GM12892 (cell line): ENCODE results near the gene GSTO2.
A peak's percentile ranks its signal among the peaks of the same experiment; 100 is the strongest.
"Not testable (repeated sequence)": the region's sequence is repeated elsewhere in the genome, so short reads cannot be mapped to it uniquely, and the experiment has no call there.

Experiments
- DNase-seq: peaks from one replicate; pipeline ENCODE4 v3.0.0; 2011; ENCODE audit not compliant: insufficient read length
- FAIRE-seq: peaks from 2 replicates; lab custom pipeline; 2011; peaks lifted over from hg19 to GRCh38; lab: Jason Lieb, UNC
- POLR2A ChIP-seq: IDR thresholded peaks from 2 replicates; pipeline ENCODE4 v1.6.1; 2011; ENCODE audit warnings: low read depth, low read length, control low read depth
- POLR2AphosphoS5 ChIP-seq: IDR thresholded peaks from 2 replicates; pipeline ENCODE4 v1.6.1; 2011; ENCODE audit warnings: low read depth, low read length, control low read depth
- TAF1 ChIP-seq: IDR thresholded peaks from 2 replicates; pipeline ENCODE4 v1.6.1; 2011; ENCODE audit warnings: low read depth, mild to moderate bottlenecking, control low read depth, low read length, borderline replicate concordance

The GSTO2 gene

DNA sequence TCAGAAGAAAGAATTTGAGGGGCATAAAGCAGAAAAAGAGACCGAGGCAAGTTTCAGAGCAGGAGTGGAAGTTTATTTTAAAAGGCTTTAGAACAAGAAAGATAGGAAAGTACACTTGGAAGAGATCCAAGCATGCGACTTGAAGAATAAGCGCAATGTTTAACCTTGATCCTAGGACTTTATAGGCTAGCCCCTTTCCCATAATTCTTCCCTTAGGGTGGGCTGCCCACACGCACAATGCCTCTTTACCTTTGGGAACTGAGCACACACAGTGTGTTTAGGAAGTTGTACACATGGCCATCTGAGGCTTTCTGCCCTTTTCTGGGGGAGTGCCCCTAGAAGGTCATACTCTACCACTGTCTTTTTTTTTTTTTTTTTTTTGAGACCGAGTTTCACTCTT lies 25.5 kb upstream of the GSTO2 start:
- TF ChIP-seq POLR2A (no peak), TAF1 (no peak), POLR2AphosphoS5 (no peak)
- FAIRE-seq = no peak
- no peak for DNase-seq

DNA sequence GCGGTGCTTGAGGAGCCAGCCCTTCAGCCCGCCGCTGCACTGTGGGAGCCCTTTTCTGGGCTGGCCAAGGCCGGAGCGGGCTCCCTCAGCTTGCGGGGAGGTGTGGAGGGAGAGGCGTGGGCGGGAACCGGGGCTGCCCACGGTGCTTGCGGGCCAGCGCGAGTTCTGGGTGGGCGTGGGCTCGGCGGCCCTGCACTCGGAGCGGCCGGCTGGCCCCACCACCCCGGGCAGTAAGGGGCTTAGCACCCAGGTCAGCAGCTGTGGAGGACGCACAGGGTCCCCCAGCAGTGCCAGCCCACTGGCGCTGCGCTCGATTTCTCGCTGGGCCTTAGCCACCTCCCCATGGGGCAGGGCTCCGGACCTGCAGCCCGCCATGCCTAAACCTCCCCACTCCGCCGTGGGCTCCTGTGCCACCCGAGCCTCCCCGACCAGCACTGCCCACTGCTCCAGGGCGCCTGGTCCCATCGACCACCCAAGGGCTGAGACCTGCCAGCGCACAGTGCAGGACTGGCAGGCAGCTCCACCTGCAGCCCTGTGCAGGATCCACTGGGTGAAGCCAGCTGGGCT lies 23.8 kb upstream of the GSTO2 start:
- DNase-seq = no peak
- TF ChIP-seq TAF1 = no peak
- TF ChIP-seq POLR2AphosphoS5 = no peak
- TF ChIP-seq POLR2A = no peak
- no peak for FAIRE-seq

DNA sequence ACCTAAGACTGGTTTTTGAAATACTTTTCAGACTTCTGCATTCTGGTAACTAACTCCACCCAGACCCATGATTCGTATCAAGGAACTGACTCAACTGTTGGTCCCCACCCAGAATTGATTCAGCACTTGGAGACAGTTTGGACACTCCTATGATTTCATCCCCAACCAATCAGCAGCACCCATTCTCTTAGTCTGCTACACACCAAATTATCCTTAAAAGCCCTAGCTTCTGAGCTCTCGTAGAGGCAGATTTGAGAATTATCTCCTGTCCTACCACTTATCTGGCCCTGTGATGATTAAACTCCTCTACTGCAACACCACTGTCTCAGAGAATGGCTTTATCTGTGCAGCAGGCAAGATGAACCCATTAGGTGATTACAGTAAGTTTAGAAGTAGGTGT lies 22.0 kb upstream of the GSTO2 start:
- TF ChIP-seq POLR2AphosphoS5 (no peak), TAF1 (no peak), POLR2A (no peak)
- FAIRE-seq (no peak), DNase-seq (no peak)

DNA sequence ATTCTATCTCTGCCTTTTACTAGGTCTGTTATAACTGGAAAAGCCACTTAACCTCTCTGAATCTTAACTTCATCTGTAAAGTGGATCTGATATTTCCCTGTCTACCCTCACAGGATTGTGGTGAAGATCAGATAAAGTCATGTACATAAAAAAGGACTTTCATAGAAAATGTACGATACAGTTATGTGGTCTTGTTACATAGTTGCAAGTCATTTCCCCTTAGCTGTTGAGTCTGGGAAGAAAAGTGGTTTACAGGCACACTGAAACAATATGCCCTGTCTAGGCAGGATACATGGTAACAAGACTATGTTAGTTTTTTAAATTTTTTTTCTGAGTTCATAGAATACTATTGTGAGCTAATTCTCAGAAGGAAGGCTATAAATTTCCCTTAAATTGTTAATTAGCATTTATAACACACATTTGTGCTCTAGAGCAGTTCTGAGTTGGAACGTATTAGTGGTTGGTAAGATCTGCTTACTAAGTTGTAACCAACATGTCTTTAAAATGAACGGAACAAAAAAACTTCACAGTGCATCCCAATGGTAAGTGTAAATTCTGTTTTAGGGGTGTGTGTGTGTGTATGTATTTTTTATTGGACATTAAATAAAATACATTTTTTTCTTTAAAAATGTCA lies 21.4 kb upstream of the GSTO2 start:
- no peak for DNase-seq
- TF ChIP-seq POLR2AphosphoS5 = no peak
- no peak for TF ChIP-seq POLR2A
- no peak for TF ChIP-seq TAF1
- no peak for FAIRE-seq

DNA sequence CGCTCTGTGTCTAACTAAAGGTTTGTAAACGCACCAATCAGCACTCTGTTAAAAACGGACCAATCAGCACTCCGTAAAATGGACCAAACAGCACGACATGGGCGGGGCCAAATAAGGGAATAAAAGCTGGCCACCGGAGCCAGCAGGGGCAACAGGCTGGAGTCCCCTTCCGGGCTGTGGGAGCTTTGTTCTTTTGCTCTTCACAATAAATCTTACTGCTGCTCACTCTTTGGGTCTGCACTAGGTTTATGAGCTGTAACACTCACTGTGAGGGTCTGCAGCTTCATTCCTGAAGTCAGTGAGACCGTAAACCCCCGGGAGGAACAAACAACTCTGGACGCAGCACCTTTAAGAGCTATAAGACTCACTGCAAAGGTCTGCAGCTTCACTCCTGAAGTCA lies 20.1 kb upstream of the GSTO2 start:
- not testable (repeated sequence) for DNase-seq, FAIRE-seq

DNA sequence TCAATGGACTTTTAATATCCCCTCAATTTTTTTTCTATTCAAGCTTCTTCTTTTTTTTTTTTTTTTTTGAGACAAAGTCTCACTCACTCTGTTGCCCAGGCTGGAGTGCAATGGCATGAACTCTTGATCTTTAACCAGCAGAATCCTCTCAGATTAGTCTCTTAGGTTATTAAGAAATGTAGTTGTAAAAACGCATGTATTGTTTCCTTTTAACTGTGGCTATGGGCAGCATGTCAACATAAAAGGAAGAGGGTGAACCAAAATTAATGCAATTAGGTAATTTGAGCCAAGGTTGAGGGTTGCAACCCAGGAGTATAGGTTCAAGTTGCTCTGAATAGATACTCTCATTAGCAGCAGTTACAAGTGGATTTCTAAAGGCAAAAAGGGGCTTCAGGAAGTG lies 18.6 kb upstream of the GSTO2 start:
- DNase-seq (no peak), FAIRE-seq (no peak)
- no peak for TF ChIP-seq POLR2A
- no peak for TF ChIP-seq TAF1
- no peak for TF ChIP-seq POLR2AphosphoS5

DNA sequence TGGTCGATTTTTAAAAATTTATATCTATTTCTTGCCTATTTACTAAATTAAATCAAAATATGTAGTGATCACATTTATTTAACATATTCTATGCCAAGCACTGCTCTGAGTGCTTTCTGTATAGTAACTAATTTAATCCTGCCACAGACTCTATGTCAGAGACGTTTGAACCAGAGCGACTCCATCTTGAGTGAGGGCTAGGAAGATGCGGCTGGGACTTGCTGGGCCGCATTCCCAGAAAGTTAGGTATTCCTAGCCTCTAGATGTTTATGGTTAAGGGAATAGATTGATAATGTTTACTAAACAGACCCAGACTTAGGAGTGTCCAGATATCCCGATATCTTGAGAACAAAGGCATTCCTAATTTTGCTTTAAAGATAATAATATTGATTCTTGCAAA lies 17.5 kb upstream of the GSTO2 start:
- TF ChIP-seq TAF1 = no peak
- FAIRE-seq (no peak), DNase-seq (no peak)

DNA sequence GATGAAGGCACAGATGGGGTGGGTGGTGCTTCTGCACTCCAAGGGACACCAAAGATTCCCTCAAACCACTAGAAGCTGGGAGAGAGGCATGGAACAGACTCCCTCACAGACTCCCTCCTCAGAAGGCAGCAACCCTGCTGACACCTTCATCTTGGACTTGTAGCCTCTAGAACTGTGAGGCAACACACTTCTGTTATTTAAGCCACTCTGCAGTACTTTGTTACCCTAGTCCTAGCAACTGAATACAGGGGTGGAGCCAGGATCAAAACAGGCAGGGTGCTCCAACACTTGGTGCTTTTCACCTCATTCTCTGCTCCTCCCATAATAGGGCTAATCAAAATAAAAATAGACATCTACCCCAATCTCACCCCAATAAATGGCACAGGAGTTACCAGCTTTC lies 16.6 kb upstream of the GSTO2 start:
- FAIRE-seq (no peak), DNase-seq (no peak)
- TF ChIP-seq TAF1 (no peak), POLR2A (no peak), POLR2AphosphoS5 (no peak)

DNA sequence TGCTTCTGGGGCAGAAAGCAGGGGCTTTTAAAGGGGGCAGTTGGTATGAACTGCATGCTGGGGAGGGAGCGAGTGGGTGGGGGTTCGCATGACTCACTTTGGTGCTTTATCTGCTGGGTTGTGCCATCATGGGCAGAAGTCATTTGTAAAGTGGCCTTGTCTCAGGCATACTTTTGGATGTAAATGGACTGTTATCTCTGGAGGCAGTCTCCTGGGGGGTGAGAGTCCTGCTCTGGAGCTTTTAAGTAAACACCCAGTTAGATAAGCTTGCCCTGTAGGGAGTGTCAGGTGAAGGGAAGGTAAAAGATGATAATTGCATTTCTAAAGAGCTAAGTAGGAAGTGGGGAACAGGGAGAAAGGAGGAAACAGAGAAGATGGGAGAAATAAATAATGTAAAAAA lies 15.9 kb upstream of the GSTO2 start:
- no peak for DNase-seq

DNA sequence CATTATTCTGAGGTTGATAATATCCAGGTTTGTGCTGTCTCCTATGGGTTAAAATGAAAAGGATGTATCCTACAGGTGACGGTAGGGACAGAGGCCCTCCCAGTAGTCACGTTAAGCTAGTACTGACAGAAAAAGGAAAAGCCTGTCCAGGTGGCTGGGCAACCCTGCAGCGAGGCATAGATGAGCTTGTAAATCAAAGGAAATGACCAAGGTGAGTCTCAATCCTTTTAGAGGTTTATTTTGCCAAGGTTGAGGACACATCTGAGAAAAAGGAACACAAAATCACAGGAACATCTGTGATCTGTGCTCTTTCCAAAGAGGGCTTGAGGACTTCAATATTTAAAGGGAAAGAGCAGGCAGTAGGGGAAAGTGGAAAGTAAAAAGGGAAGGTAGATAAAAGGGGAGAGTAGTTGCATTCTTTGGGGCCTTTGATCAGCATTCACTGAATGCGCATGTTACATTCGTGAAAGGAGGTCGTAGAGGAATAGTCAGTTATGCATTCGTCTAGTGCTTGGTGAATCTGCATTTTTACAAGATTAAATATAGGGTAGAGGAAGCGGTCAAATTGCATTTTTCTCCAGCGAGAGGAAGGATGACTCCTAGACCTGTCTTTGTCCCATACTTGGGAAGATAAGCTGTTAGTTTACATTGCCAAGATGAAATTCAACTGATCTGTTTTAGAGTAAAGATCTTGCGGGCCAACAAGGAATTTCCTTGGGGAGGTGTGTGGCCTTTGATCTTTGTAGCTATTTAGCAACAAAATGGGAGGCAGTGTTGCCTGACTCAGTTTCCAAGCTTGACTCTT lies 15.2 kb upstream of the GSTO2 start:
- TF ChIP-seq POLR2A (no peak), POLR2AphosphoS5 (no peak), TAF1 (no peak)
- FAIRE-seq = no peak
- no peak for DNase-seq

More for the DNA sequence above, 15.9 kb upstream of the GSTO2 start:
- TF ChIP-seq TAF1 (no peak), POLR2AphosphoS5 (no peak), POLR2A (no peak)
- no peak for FAIRE-seq

DNA sequence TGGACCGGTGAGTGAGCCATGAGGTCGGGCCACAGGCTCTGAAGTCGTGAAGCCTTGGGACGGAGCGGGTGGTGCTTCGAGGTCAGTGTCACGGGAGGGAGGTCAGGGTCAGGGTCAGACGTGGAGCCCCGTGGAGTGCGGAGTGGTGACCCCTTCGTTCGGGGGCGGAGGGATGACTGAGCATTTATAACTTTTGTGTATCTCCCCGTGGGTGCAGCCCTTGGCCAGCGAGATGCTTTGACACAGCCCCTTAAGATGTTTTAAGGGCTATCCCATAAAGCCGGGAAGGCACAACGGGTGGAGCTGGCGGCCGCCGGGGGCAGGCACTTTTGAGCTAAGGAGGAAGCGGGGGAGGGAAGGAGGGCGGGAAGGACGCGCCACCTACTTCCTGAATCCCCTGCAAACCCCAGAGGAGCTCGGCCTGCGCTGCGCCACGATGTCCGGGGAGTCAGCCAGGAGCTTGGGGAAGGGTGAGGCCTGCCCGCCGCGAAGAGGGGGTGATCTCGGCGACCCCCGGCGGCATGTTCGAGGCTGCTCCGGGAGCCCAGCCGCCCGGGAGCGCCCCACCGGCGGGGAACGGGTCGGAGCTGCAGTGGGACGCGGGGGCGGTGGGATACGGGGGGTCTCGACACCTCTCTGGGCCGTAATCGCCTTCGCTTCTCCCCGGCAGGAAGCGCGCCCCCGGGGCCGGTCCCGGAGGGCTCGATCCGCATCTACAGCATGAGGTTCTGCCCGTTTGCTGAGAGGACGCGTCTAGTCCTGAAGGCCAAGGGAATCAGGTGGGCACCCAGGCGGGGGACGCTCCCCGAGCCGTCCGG lies 14.3 kb upstream of the GSTO2 start, which contains the start of gene GSTO1:
Gene GSTO1 (plus strand): TSS at position 400 of the 818 bp plus-strand sequence. CDS start 37 bp downstream, at position 437.
- FAIRE-seq = peak; percentile 89
- TF ChIP-seq POLR2AphosphoS5 (peak; percentile 71), TAF1 (peak; percentile 90), POLR2A (peak; percentile 85; the same call in 1 of the 2 replicates)
- DNase-seq = peak; percentile 64
